SJSA1 (cell line): ENCODE measurements around the gene TRANK1. TPM values are rescaled to one million over a fixed set of nuclear protein-coding genes. Genes with fewer than 3 reads are reported as not detected.
"Not testable (repeated sequence)": the region's sequence is repeated elsewhere in the genome, so short reads cannot be mapped to it uniquely, and the experiment has no call there.

Experiments used
- DNase-seq, 2 experiments: peaks; one replicate each; pipeline ENCODE4 v3.0.0-alpha.2; 2015 to 2020; ENCODE audit warnings: low spot score in 2 of 2, low read depth in 1 of 2
- H3K27ac ChIP-seq: fragments of 250-450 bp; sonication (Bioruptor Pico); 2 replicates; pipeline ENCODE4 v1.5.1; 2020; ENCODE audit warnings: mild to moderate bottlenecking, moderate library complexity
- H3K27me3 ChIP-seq: fragments of 250-450 bp; sonication (Bioruptor Pico); replicated peaks from 2 replicates; pipeline ENCODE4 v1.5.1; 2020; ENCODE audit warnings: mild to moderate bottlenecking, moderate library complexity
- H3K36me3 ChIP-seq: fragments of 250-450 bp; sonication (Bioruptor Pico); 2 replicates; pipeline ENCODE4 v1.5.1; 2020; ENCODE audit warnings: mild to moderate bottlenecking
- H3K4me1 ChIP-seq: fragments of 250-450 bp; sonication (Bioruptor Pico); replicated peaks from 2 replicates; pipeline ENCODE4 v1.6.1; 2021; ENCODE audit warnings: mild to moderate bottlenecking
- H3K4me3 ChIP-seq: fragments of 250-450 bp; sonication (Bioruptor Pico); 2 replicates; pipeline ENCODE4 v1.5.1; 2020; ENCODE audit warnings: mild to moderate bottlenecking
- H3K9me3 ChIP-seq: fragments of 250-450 bp; sonication (Bioruptor Pico); replicated peaks from 2 replicates; pipeline ENCODE4 v1.5.1; 2020; ENCODE audit warnings: mild to moderate bottlenecking
- total RNA-seq: library from RNA; depleted of rRNA; stranded (reverse); fragments of >200 nt; shearing (Covaris generic); gene quantifications from 2 replicates; pipeline ENCODE4 v1.2.3, GENCODE V29; 2014

TRANK1 gene
- total RNA-seq, 1 experiment from 2014 or later, result 2.4 TPM

DNA sequence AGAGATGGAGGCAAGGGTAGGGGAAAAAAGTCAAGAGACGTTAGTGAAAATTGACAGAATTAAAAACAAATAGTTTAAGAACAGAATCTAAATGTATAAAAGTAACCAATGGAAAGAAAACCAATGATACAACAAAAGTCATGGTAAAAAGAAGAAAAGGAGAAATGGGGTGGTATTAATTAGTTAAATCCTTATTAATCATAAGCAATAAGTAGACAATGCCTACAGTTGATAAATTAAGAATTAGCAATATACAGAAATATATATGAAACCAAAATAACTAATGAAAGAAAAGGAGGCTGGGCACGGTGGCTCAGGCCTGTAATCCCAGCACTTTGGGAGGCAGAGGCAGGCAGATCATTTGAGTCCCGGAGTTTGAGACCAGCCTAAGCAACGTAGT, 24.2 kb upstream of the TRANK1 start:
- H3K27me3 ChIP-seq, result no peaks in the 10 kb centered on the region
- H3K27ac ChIP-seq, result no peak overlapping the region
- H3K36me3 ChIP-seq, result no peaks in the 10 kb centered on the region
- H3K9me3 ChIP-seq, result no peaks in the 10 kb centered on the region
- no peak overlapping the region for H3K4me3 ChIP-seq
- no peak for DNase-seq
- H3K4me1 ChIP-seq, result no peaks in the 10 kb centered on the region

DNA sequence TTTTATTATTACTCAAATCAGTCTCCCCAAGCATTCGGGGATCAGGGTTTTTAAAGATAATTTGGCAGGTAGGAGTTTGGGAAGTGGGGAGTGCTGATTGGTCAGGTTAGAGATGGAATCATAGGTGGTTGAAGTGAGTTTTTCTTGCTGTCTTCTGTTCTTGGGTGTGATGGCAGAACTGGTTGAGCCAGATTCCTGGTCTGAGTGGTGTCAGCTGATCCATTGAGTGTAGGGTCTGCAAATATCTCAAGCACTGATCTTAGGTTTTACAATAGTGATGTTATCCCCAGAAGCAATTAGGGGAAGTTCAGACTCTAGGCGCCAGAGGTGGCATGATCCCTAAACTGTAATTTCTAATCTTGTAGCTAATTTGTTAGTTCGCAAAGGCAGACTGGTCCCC, 20.6 kb upstream of the TRANK1 start:
- H3K9me3 ChIP-seq, result no peaks in the 10 kb centered on the region; the same call in 1 of the 2 replicates
- H3K27me3 ChIP-seq, result no peaks in the 10 kb centered on the region
- H3K4me3 ChIP-seq, result no peak overlapping the region
- no peak for DNase-seq
- peaks cover 2% of the 10 kb centered on the region; the same call in 1 of the 2 replicates for H3K4me1 ChIP-seq
- H3K27ac ChIP-seq, result no peak overlapping the region
- no peaks in the 10 kb centered on the region for H3K36me3 ChIP-seq

DNA sequence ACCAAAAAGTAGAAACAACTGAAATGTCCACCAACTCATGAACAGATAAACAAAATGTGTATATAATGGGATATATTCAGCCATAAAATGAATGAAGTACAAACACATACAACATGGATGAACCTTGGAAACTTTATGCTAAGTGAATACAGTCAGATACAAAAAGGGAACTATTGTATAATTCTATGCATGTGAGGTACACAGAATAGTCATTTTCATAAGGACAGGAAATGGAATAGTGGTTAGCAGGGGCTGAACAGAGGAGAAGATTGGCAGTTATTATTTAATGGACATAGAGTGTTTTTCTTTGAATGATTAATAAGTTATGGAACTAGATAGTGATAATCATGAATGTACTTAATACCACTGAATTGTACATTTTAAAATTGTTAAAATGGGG, 20.0 kb upstream of the TRANK1 start:
- no peaks in the 10 kb centered on the region; the same call in 1 of the 2 replicates for H3K9me3 ChIP-seq

DNA sequence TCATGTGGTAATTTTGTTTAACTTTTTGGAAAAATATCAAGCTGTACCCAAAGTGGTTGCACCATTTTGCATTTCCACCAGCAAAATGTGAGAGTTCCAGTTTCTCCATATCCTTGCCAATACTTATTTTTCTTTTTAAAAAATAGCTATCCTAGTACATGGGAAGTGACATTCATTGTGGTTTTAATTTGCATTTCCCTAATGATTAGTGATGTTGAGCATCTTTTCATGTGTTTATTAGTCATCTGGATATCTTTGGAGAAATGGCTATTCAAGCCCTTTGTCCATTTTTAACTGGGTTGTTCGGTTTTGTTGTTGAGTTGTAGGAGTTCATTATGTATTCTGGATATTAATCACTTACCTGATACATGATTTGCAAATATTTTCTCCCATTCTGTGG, 19.5 kb upstream of the TRANK1 start:
- Histone ChIP-seq H3K9me3 (no peaks in the 10 kb centered on the region; the same call in 1 of the 2 replicates), H3K4me1 (peaks cover 11% of the 10 kb centered on the region)

More for the DNA sequence above, 20.0 kb upstream of the TRANK1 start:
- H3K4me1 ChIP-seq, result peaks cover 6% of the 10 kb centered on the region
- no peaks in the 10 kb centered on the region for H3K27me3 ChIP-seq
- no peak overlapping the region for H3K27ac ChIP-seq
- no peak for DNase-seq
- H3K4me3 ChIP-seq, result no peak overlapping the region
- no peaks in the 10 kb centered on the region for H3K36me3 ChIP-seq

DNA sequence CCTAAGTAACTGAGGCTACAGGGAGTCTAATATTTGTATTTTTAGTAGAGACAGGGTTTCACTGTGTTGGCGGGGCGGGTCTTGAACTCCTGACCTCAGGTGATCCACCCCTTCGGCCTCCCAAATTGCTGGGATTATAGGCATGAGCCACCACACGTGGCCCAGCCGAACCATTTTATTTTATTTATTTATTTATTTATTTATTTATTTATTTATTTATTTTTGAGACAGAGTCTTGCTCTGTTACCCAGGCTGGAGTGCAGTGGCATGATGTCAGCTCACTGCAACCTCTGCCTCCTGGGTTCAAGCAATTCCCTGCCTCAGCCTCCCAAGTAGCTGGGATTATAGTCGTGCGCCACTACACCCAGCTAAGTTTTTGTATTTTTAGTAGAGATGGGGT, 18.2 kb upstream of the TRANK1 start:
- H3K27me3 ChIP-seq, H3K4me3 ChIP-seq: not testable (repeated sequence)
- peaks cover 22% of the 10 kb centered on the region for H3K4me1 ChIP-seq

More for the DNA sequence above, 19.5 kb upstream of the TRANK1 start:
- no peaks in the 10 kb centered on the region for H3K36me3 ChIP-seq
- H3K4me3 ChIP-seq, result no peak overlapping the region
- H3K27ac ChIP-seq, result no peak overlapping the region
- no peak for DNase-seq
- no peaks in the 10 kb centered on the region for H3K27me3 ChIP-seq

DNA sequence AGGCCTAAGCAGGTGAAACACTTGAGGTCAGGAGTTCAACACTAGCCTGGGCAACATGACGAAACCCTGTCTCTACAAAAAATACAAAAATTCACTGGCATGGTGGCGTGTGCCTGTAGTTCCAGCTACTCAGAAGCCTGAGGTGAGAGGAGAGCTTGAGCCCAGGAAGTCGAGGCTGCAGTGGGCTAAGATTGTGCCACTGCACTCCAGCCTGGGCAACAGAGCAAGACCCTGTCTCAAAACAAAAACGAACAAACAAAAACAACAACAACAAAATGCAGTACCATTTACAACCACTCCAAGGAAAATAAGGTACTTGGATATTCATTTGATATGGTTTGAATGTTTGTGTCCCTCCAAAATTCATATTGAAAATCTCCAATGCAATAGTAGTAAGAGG, 15.6 kb upstream of the TRANK1 start:
- no peaks in the 10 kb centered on the region for H3K36me3 ChIP-seq
- no peak for DNase-seq
- no peaks in the 10 kb centered on the region; the same call in 1 of the 2 replicates for H3K9me3 ChIP-seq
- H3K27ac ChIP-seq, result no peak overlapping the region
- H3K4me3 ChIP-seq, result no peak overlapping the region
- H3K4me1 ChIP-seq, result peaks cover 29% of the 10 kb centered on the region
- H3K27me3 ChIP-seq, result no peaks in the 10 kb centered on the region

More for the DNA sequence above, 18.2 kb upstream of the TRANK1 start:
- not testable (repeated sequence) for H3K36me3 ChIP-seq, H3K27ac ChIP-seq, H3K9me3 ChIP-seq, DNase-seq

DNA sequence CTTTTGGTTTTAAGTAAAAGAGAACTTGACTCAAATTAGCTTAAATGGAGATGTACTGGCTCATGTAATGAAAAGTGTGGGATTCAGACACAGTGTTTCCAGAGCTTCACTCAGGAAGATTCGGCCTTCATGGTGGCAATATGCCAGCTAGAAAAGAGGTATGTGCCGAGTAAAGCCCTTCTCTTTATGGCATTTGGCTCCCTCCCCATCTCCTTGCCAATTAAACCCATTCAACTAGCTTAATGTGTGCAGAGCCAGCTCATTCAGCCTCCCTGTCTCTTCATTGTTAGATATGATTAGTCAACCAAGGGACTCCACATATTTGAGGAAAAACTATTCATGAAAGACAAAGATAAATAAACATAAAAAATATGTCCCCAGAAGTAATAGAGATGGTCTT, 15.0 kb upstream of the TRANK1 start:
- H3K9me3 ChIP-seq, result no peaks in the 10 kb centered on the region; the same call in 1 of the 2 replicates
- peak; percentile 59 to 70 for DNase-seq
- H3K27ac ChIP-seq, result no peak overlapping the region
- peaks cover 29% of the 10 kb centered on the region for H3K4me1 ChIP-seq
- H3K27me3 ChIP-seq, result no peaks in the 10 kb centered on the region
- H3K4me3 ChIP-seq, result no peak overlapping the region
- H3K36me3 ChIP-seq, result no peaks in the 10 kb centered on the region

DNA sequence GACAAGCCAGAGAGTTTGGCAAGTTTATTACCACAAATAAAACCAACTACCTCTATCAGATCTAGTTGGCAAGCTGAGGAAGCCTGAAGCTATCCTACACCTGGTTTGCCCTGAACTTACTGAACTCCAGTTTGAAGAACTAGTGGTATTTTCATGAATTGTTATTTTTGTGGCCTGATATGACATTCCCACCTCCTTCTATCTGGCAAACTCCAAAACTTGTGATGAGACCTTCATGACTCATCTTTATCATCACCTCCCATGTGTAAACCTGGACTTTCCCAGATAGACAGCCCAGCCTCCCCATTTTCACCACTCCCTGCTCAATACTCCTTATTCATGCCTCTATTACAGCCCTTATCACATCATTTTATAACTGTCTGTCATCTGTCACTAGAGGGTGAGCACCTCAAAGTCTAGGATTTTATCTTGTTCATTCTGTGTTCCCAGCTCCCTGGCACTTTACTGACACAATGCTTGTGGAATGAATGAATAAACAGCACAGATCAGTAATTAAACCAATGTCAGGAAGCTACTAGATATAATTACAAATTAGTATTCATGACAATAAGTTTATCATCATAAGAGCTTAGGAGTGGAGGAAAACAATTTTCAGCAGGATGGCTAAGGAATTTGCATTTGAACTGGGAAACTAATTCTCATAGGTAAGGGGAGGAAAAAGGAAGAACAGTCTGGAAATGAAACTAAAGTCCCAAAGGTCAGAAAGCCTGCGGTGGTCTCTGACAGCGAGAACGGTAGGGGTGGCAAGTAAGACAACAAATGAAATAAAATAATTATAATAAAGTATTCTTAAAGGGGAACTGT, 13.2 kb upstream of the TRANK1 start:
- peak in 1 of 2 experiments; percentile 55 for DNase-seq
- Histone ChIP-seq H3K9me3 (no peaks in the 10 kb centered on the region; the same call in 1 of the 2 replicates), H3K27ac (peak overlapping the region; percentile 35), H3K4me1 (peaks cover 29% of the 10 kb centered on the region), H3K27me3 (no peaks in the 10 kb centered on the region), H3K36me3 (no peaks in the 10 kb centered on the region), H3K4me3 (peak overlapping the region; percentile 15)

DNA sequence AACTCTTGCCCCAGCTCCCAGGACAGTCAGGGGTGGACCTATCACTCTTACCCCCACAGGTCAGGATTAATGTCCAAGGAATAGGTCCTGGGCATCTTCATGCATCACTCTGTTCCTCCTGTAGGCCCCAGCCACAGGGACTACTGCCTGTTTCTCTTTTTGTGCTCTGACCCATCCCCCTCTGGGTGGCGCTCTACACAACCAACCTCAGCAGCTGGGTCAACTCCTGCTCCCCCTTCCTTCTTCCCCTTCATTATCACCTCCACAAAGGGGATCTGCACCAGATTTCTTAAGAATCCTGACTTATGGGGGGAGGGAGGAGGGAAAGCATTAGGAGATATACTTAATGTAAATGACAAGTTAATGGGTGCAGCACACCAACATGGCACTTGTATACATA, 12.2 kb upstream of the TRANK1 start:
- Histone ChIP-seq H3K36me3 (no peaks in the 10 kb centered on the region), H3K9me3 (no peaks in the 10 kb centered on the region; the same call in 1 of the 2 replicates), H3K4me1 (peaks cover 29% of the 10 kb centered on the region), H3K27me3 (no peaks in the 10 kb centered on the region), H3K27ac (no peak overlapping the region), H3K4me3 (no peak overlapping the region)
- DNase-seq, result no peak

DNA sequence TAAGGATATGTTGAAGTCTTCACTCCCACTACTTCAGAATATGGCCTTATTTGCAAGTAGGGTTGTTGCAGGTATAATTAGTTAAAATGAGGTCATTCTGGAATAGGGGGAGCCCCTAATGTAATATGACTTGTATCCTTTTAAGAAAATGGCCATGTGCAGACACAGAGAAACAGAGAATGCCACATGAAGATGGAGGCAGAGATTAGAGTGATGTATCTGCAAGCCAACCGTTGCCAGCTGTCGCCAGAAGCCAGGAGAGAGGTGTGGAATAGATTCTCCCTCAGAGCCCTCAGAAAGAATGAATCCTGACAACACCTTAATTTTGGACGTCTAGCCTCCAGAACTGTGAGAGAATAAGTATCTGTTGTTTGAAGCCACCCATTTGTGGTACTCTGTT, 11.3 kb upstream of the TRANK1 start:
- Histone ChIP-seq H3K27me3 (no peaks in the 10 kb centered on the region), H3K36me3 (no peaks in the 10 kb centered on the region), H3K27ac (no peak overlapping the region), H3K4me3 (no peak overlapping the region), H3K4me1 (peaks cover 29% of the 10 kb centered on the region), H3K9me3 (no peaks in the 10 kb centered on the region; the same call in 1 of the 2 replicates)
- no peak for DNase-seq

DNA sequence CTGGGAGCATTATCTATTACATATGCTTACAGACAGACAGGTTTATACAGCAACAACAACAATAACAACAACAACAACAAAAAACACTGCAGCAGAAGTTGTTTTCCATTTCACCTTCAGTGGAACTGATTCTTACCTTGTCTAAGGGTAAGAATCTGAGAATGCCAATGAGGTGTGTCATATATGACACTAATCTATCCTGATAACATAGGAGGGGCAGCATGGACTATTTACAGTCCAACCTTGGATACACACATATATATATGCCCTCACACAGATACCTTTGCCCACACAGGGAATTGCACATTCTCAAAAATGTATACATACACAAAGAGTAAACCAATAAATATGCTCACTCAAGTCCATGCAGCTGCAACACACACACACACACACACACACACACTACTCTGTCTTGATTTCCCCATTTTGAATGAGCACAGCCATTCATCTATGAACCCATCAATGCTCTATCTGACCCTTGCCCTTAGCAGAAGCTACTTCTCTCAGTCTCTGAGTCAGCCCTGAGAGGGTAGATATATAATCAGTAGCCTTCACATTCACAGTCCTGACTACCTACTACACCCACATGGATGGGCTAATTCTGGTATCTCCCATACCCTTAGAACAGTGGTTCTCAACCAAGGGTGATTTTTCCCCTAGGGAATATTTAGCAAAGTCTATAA, 9.7 kb upstream of the TRANK1 start:
- Histone ChIP-seq H3K36me3 (no peaks in the 10 kb centered on the region), H3K27ac (no peak overlapping the region), H3K9me3 (no peaks in the 10 kb centered on the region), H3K4me3 (no peak overlapping the region), H3K27me3 (no peaks in the 10 kb centered on the region), H3K4me1 (peaks cover 20% of the 10 kb centered on the region)
- no peak for DNase-seq

DNA sequence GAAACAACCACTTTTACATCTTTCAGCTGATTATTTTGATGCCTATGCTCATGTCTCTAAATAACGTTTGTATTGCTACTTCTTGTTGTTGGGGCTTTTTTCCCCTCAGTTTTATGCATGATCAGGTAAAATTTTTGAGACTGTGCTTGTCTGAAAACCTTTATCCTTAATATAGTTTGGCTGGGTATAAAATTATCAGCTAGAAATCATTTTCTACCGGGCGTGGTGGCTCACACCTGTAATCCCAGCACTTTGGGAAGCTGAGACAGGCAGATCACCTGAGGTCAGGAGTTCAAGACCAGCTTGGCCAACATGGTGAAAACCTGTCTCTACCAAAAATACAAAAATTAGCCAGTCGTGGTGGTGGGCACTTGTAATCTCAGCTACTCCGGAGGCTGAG, 3.0 kb upstream of the TRANK1 start:
- peaks cover 13% of the 10 kb centered on the region for H3K9me3 ChIP-seq
- H3K4me1 ChIP-seq, result peaks cover 12% of the 10 kb centered on the region
- H3K4me3 ChIP-seq, DNase-seq, H3K27me3 ChIP-seq, H3K36me3 ChIP-seq, H3K27ac ChIP-seq: not testable (repeated sequence)

DNA sequence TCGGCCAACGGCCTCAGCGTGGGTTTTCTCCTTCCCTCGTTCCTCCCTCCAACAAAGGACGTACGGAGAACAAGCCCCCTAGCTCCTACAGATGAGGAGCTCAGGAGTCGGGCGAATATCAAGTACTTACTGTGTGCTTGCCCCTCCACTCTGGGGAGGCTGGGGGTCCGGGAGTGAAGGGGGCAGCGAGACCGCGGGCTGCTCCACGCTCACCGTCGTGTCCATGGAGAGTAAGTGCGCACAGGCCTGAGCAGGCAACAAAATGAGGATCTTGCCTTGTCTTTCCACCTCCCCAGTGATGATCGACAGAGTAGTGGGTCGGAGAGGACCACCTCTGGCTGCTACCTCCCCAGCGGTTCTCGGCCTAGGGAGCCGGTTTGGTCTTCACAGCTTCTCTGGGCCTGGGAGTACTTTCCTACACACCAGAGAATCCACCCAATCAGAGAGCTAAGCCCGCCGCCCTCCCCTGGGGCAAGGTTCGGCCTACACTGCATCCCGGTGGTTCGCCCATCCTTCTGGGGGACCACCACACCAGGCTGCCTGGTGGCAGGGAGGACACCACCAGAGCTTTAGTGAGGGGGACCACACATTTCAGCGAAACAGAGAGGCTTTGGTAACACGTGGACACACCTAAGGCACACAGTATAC, 603 bp upstream of the TRANK1 start:
- Histone ChIP-seq H3K36me3 (no peaks in the 10 kb centered on the region), H3K27ac (no peak overlapping the region), H3K4me3 (no peak overlapping the region), H3K27me3 (no peaks in the 10 kb centered on the region), H3K9me3 (peaks cover 13% of the 10 kb centered on the region), H3K4me1 (peaks cover 12% of the 10 kb centered on the region)
- DNase-seq, result no peak
